SK-N-SH treated with all-trans-retinoic acid at 6 μM for 48 hours (cell line): ENCODE results near the gene RAD51B.

Experiments used
- ATAC-seq: fragments of 200-7000 bp; cut with Tn5 transposase; 3 replicates; pipeline ENCODE4 v1.9.1; 2020; ENCODE audit warnings: mild to moderate bottlenecking, moderate library complexity
- ARNTL ChIP-seq: fragments of 450-650 bp; formaldehyde crosslinking; IDR thresholded peaks from 2 replicates; pipeline ENCODE4 v1.5.0; 2020; ENCODE audit warnings: low read depth, mild to moderate bottlenecking, moderate library complexity, borderline replicate concordance
- CSDC2 ChIP-seq: fragments of 250-450 bp; sonication (Bioruptor Pico); IDR thresholded peaks from 2 replicates; pipeline ENCODE4 v1.5.0; 2020; ENCODE audit warnings: mild to moderate bottlenecking, moderate library complexity
- ESRRG ChIP-seq: fragments of 250-450 bp; sonication (Bioruptor Pico); IDR thresholded peaks from 2 replicates; pipeline ENCODE4 v1.6.1; 2021; ENCODE audit warnings: mild to moderate bottlenecking
- GLIS3 ChIP-seq: fragments of 250-450 bp; sonication (Bioruptor Pico); IDR thresholded peaks from 2 replicates; pipeline ENCODE4 v1.5.0; 2020; ENCODE audit warnings: mild to moderate bottlenecking, moderate library complexity
- ISL1 ChIP-seq: fragments of 250-450 bp; sonication (Bioruptor Pico); IDR thresholded peaks from 2 replicates; pipeline ENCODE4 v2.1.2; 2022; ENCODE audit warnings: mild to moderate bottlenecking, moderate library complexity
- OSR1 ChIP-seq: fragments of 250-450 bp; sonication (Bioruptor Pico); IDR thresholded peaks from 2 replicates; pipeline ENCODE4 v1.8.0; 2022; ENCODE audit warnings: moderate library complexity, mild to moderate bottlenecking, inconsistent platforms
- PATZ1 ChIP-seq: fragments of 250-450 bp; sonication (Bioruptor Pico); IDR thresholded peaks from 2 replicates; pipeline ENCODE4 v1.8.0; 2020; ENCODE audit warnings: mild to moderate bottlenecking, moderate library complexity, borderline replicate concordance
- POU6F1 ChIP-seq: fragments of 250-450 bp; sonication (Bioruptor Pico); IDR thresholded peaks from 2 replicates; pipeline ENCODE4 v1.8.0; 2021; ENCODE audit warnings: low read depth, mild to moderate bottlenecking, moderate library complexity, borderline replicate concordance
- PPARA ChIP-seq: fragments of 250-450 bp; sonication (Bioruptor Pico); IDR thresholded peaks from 2 replicates; pipeline ENCODE4 v1.5.0; 2020; ENCODE audit warnings: mild to moderate bottlenecking, borderline replicate concordance
- RARB ChIP-seq: fragments of 250-450 bp; sonication (Bioruptor Pico); IDR thresholded peaks from 2 replicates; pipeline ENCODE4 v1.8.0; 2021; ENCODE audit warnings: mild to moderate bottlenecking, moderate library complexity
- TOX ChIP-seq: fragments of 250-450 bp; sonication (Bioruptor Pico); IDR thresholded peaks from 2 replicates; pipeline ENCODE4 v1.8.0; 2021; ENCODE audit warnings: mild to moderate bottlenecking, moderate library complexity, borderline replicate concordance
- ZC3H10 ChIP-seq: fragments of 250-450 bp; sonication (Bioruptor Pico); IDR thresholded peaks from 2 replicates; pipeline ENCODE4 v1.5.1; 2021; ENCODE audit warnings: mild to moderate bottlenecking, moderate library complexity
- ZFP3 ChIP-seq: fragments of 250-450 bp; sonication (Bioruptor Pico); IDR thresholded peaks from 2 replicates; pipeline ENCODE4 v1.5.0; 2020; ENCODE audit warnings: mild to moderate bottlenecking, moderate library complexity
- ZFP30 ChIP-seq: fragments of 450-650 bp; formaldehyde crosslinking; IDR thresholded peaks from 2 replicates; pipeline ENCODE4 v1.5.0; 2022; ENCODE audit warnings: mild to moderate bottlenecking, moderate library complexity
- ZNF565 ChIP-seq: fragments of 450-650 bp; formaldehyde crosslinking; conservative IDR thresholded peaks from 2 replicates; pipeline ENCODE4 v1.5.0; 2020; ENCODE audit warnings: low read depth, mild to moderate bottlenecking, moderate library complexity
- ZNF70 ChIP-seq: fragments of 450-650 bp; formaldehyde crosslinking; IDR thresholded peaks from 2 replicates; pipeline ENCODE4 v1.5.0; 2020; ENCODE audit warnings: mild to moderate bottlenecking, moderate library complexity
- ZNF8 ChIP-seq: fragments of 450-650 bp; formaldehyde crosslinking; IDR thresholded peaks from 2 replicates; pipeline ENCODE4 v1.5.0; 2020; ENCODE audit warnings: mild to moderate bottlenecking, moderate library complexity
- TF ChIP-seq, protein P1 (sequence below): fragments of 250-450 bp; sonication (Bioruptor Pico); IDR thresholded peaks from 2 replicates; pipeline ENCODE4 v1.5.1; 2021; ENCODE audit warnings: mild to moderate bottlenecking, moderate library complexity
- TF ChIP-seq, protein P2 (sequence below): fragments of 250-450 bp; sonication (Bioruptor Pico); IDR thresholded peaks from 2 replicates; pipeline ENCODE4 v1.5.0; 2020; ENCODE audit warnings: mild to moderate bottlenecking, moderate library complexity

The RAD51B gene

DNA sequence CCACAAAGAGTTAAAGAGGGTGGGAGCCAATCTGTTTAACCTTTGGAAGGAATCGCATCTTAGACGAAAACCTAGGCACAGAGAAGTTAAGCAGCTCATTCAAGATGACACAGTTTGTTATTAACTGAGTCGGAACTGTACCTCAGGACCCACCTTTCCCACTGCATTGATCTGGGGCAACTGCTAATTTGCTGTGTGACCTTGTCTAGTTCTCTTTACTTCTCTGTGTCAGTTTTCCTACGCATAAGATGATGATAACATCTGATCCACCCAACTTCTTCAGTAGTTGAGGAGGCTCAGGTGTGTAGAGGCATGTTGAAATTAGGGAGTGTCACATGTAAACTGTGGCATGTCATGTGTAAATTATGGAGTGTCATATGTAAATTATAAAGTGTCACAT is 787.1 kb downstream of the RAD51B start:
- TF ChIP-seq ZNF565 (CRISPR knock-in tag) (no peak), PATZ1 (CRISPR knock-in tag) (no peak), CSDC2 (CRISPR knock-in tag) (no peak), GLIS3 (no peak), ZFP30 (CRISPR knock-in tag) (no peak), OSR1 (CRISPR knock-in tag) (no peak), TOX (CRISPR knock-in tag) (no peak), ZNF70 (CRISPR knock-in tag) (no peak)
- TF ChIP-seq, protein P1, sequence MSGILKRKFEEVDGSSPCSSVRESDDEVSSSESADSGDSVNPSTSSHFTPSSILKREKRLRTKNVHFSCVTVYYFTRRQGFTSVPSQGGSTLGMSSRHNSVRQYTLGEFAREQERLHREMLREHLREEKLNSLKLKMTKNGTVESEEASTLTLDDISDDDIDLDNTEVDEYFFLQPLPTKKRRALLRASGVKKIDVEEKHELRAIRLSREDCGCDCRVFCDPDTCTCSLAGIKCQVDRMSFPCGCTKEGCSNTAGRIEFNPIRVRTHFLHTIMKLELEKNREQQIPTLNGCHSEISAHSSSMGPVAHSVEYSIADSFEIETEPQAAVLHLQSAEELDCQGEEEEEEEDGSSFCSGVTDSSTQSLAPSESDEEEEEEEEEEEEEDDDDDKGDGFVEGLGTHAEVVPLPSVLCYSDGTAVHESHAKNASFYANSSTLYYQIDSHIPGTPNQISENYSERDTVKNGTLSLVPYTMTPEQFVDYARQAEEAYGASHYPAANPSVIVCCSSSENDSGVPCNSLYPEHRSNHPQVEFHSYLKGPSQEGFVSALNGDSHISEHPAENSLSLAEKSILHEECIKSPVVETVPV (CRISPR knock-in tag), result no peak
- ATAC-seq, result no peak

DNA sequence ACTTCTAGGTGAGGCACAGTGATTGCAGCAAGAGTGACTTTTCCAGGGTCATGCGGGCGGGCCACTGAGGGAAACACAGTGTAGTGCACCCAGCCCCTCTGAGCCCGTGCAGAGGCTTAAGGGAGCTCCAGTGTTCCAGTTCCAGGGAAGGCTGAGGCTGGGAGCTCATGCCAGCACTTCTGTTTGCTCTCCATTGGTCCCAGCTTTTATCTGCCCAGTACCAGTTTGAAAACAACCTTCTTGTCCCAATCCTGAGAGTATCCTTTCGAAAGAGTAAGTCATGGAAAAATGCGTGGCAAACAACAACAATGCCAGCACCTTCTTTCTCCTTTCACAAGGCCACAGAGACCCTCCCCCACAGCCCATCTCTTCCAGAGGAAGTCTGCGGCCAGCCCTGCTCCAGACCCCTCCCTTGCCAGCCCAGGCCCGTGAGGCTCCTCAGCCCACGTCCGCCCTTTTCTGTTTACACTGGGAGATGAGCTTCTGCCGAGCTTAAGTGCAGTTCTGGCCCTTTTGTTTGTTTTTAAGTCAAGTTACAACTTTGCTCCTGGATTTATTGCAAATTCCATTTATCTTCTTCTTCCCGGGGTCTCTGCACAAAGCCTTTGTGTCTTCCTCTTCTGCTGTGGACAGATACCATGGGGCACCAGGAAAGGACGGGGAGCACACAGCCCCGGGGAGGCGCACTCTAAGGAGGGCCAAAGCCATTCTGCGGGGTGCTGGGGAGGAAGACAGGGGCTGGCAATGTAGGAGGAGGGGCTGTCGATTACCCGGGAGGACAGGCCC is 787.7 kb downstream of the RAD51B start:
- no peak for ATAC-seq

More for the DNA sequence above, 787.7 kb downstream of the RAD51B start:
- no peak for TF ChIP-seq ARNTL (CRISPR knock-in tag)
- TF ChIP-seq PPARA (CRISPR knock-in tag), result no peak
- no peak for TF ChIP-seq ZNF70 (CRISPR knock-in tag)
- TF ChIP-seq OSR1 (CRISPR knock-in tag), result no peak
- no peak for TF ChIP-seq ISL1 (CRISPR knock-in tag)
- TF ChIP-seq CSDC2 (CRISPR knock-in tag), result no peak
- no peak for TF ChIP-seq TOX (CRISPR knock-in tag)
- TF ChIP-seq, protein P1 (CRISPR knock-in tag), result no peak
- no peak for TF ChIP-seq RARB (CRISPR knock-in tag)
- TF ChIP-seq, protein P2, sequence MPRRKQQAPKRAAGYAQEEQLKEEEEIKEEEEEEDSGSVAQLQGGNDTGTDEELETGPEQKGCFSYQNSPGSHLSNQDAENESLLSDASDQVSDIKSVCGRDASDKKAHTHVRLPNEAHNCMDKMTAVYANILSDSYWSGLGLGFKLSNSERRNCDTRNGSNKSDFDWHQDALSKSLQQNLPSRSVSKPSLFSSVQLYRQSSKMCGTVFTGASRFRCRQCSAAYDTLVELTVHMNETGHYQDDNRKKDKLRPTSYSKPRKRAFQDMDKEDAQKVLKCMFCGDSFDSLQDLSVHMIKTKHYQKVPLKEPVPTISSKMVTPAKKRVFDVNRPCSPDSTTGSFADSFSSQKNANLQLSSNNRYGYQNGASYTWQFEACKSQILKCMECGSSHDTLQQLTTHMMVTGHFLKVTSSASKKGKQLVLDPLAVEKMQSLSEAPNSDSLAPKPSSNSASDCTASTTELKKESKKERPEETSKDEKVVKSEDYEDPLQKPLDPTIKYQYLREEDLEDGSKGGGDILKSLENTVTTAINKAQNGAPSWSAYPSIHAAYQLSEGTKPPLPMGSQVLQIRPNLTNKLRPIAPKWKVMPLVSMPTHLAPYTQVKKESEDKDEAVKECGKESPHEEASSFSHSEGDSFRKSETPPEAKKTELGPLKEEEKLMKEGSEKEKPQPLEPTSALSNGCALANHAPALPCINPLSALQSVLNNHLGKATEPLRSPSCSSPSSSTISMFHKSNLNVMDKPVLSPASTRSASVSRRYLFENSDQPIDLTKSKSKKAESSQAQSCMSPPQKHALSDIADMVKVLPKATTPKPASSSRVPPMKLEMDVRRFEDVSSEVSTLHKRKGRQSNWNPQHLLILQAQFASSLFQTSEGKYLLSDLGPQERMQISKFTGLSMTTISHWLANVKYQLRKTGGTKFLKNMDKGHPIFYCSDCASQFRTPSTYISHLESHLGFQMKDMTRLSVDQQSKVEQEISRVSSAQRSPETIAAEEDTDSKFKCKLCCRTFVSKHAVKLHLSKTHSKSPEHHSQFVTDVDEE (CRISPR knock-in tag), result no peak
- TF ChIP-seq PATZ1 (CRISPR knock-in tag), result no peak
- no peak for TF ChIP-seq ZNF565 (CRISPR knock-in tag)
- TF ChIP-seq ESRRG (CRISPR knock-in tag), result no peak
- TF ChIP-seq POU6F1, result no peak
- no peak for TF ChIP-seq ZFP3 (CRISPR knock-in tag)
- TF ChIP-seq ZNF8 (CRISPR knock-in tag), result no peak
- no peak for TF ChIP-seq ZC3H10 (CRISPR knock-in tag)
